Right cardiac atrium (tissue), 5 donors: ENCODE measurements around the gene DCXR. TPM values are rescaled to one million over a fixed set of nuclear protein-coding genes. Genes with fewer than 3 reads are reported as not detected.
A peak's percentile ranks its signal among the peaks of the same experiment; 100 is the strongest.

Source experiments
- ATAC-seq, 2 donors: fragments of 200-7000 bp; cut with Tn5 transposase; one replicate each; pipeline versions ENCODE4 v1.8.0 to v1.9.1; 2020; ENCODE audit warnings: moderate library complexity in 2 of 2, mild to moderate bottlenecking in 1 of 2
- DNase-seq, 3 donors: peaks; one replicate each; pipeline ENCODE4 v3.0.0-alpha.2; 2020
- H3K27ac ChIP-seq: one replicate; pipeline ENCODE4 v1.5.1; 2013; ENCODE audit warnings: mild to moderate bottlenecking, low read length, control low read depth, moderate library complexity
- H3K27me3 ChIP-seq: one replicate; pipeline ENCODE4 v1.6.1; 2013; ENCODE audit not compliant: control insufficient read depth, insufficient read depth
- H3K4me1 ChIP-seq: one replicate; pipeline ENCODE4 v1.6.1; 2013; ENCODE audit warnings: low read length; ENCODE audit not compliant: control insufficient read depth, insufficient read depth
- H3K4me3 ChIP-seq: one replicate; pipeline ENCODE4 v1.5.1; 2013; ENCODE audit warnings: low read length, control low read depth
- H3K9me3 ChIP-seq: one replicate; pipeline ENCODE4 v1.6.1; 2013; ENCODE audit warnings: low read length; ENCODE audit not compliant: control insufficient read depth
- WGBS: extraction: QIAGEN DNeasy Blood & Tissue Kit; methylation state at CpG from one replicate; pipeline ENCODE4 v1.1.7; 2013; 5-methylcytosine and 5-hydroxymethylcytosine counted together
- intact Hi-C, 4 donors: fragments of 100-400 bp; cut with DNase I; formaldehyde crosslinking; loops; one replicate each; pipeline versions ENCODE4 v1.11.0 to v1.14.0; 2022 to 2023
- polyA plus RNA-seq: library from polyadenylated mRNA; stranded (reverse); fragments of 200-250 nt; gene quantifications from one replicate; pipeline ENCODE4 v1.2.3, GENCODE V29; 2013
- total RNA-seq, 4 donors: library from RNA; stranded (reverse); fragmentation: NEBNext Ultra II Directional; extraction: Animal tissue kit (Norgen Biotek cat#: 25700); gene quantifications; one replicate each; pipeline ENCODE4 v1.2.1, GENCODE V29; 2021
- donor health status: healthy with polysubstance abuse.
- donor health status: DM: no; HTN: yes; CAD: no.
- donor health status: DM: no; HTN: no; CAD: no.
- donor health status: DM: no; HTN: yes; CAD: no; lungs with severe emphysema.
- donor health status: DM: yes; HTN: yes; CAD: no.

DCXR gene
- total and polyA plus RNA-seq, 5 donors: 127 to 196 (median 174) TPM

DNA sequence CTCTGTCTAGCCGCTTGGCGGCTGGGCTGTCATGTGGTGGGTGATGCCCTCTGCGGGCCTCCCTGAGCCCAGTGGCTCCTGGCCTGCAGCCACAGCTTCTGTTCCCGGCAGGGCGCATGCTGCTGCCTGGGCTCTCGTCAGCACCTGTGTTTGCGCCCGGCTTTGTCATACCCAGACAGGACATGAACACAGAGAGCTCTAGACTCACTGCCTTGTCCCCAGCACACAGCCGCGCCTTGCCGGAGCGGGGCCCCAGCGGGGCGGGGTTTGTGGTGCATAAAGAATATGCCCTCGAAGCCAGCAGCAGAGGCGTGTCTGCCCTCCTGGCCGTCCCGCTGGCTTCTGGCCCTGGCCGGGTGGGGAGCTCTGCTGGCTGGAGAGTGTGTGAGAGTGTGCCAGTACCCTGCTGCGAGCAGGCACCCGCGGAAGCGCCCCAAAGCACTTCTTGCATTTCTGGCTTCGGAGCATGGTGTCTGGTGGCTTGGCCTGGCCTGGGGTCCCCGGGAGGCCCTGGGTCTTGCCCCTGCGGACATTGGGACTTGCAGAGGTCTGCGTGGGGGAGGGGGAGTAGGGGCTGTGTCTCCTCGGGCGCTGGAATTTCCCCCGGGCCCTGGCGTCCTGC is 45.7 kb downstream of the DCXR start:
- intact Hi-C loops: no loop called here

DNA sequence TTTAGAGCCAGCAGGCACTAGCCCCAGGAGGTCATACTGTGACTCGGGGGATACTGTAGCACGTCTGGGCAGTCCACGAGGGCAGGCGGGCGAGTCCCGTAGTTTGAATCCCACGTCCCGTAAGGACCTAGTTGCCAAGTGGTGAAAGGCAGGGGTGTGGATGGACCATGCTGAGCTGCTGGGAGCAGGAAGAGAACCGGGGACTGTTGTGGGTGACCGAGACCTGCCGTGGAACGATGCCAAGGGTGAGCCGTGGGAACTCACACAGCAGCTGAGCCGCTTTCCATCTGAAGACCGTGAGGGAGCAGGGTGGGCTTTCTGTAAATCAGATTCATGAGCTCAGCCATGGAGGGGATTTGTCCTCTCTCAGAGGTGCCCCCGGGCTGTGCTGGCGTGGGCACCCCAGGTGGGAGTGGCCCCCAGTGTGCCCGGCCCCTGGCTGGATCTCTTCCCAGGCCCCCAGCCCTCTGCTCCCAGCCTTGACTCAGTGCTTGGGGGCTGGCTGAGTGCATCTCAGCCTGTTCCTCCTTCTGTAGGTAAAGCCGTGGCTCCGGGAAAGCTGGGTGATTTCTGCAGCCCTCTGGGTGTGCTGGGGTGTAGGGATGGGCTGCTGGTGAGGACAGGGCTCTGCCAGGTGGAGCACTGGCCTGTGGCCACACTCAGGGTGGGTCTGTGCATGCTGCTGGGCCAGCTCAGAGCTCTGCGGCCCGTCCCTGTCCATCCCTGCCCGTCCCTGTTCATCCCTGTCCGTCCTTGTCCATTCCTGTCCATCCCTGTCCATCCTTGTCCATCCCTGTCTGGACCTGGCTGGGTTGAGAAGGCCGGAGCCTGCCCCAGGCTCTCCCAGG is 46.4 kb downstream of the DCXR start:
- H3K9me3 ChIP-seq: no peaks in the 10 kb centered on the region
- no peak overlapping the region for H3K27ac ChIP-seq
- DNase-seq (peak in 1 of 3 donors; percentile 46), ATAC-seq (no peak)
- no peaks in the 10 kb centered on the region for H3K4me1 ChIP-seq
- intact Hi-C loops: no loop called here
- no peak overlapping the region for H3K4me3 ChIP-seq
- no peaks in the 10 kb centered on the region for H3K27me3 ChIP-seq
- 86% methylated on average over 25 of the region's 25 CpGs for WGBS

More for the DNA sequence above, 45.7 kb downstream of the DCXR start:
- Histone ChIP-seq H3K9me3 (no peaks in the 10 kb centered on the region), H3K4me3 (no peak overlapping the region), H3K27me3 (no peaks in the 10 kb centered on the region), H3K27ac (peak overlapping the region; percentile 28), H3K4me1 (no peaks in the 10 kb centered on the region)
- ATAC-seq (peak; percentile 71 to 81), DNase-seq (peak; percentile 77 to 86 (median 85))
- 45% methylated on average over 31 of the region's 31 CpGs for WGBS

DNA sequence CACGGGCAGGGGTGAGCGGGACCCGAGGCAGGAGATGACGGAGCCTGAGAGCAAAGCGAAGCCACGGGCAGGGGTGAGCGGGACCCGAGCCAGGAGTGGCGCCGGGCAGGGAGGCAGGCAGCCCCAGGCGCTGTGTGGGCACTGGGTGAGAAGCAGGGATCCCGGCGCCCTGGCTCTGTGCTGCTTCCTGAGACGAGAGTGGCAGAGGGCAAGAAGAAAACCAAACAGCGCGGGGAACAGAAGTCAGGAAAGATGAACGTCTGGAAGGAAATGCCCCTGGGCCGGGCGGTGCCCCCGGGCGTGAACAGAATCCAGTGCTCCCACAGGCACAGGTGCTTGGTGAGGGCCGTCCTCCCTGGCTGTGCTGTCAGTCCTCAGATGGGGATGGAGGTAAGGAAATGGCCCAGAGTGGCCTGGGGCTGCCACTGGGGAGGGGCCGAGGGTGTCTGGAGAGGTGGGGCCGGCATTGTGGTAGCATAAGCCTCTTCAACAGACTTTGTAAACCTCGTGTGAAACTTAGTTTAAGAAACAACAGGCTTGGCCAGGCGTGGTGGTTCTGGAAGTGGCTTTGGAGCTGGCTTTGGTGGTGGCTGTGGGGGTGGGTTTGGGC is 50.2 kb downstream of the DCXR start:
- Histone ChIP-seq H3K27ac (no peak overlapping the region), H3K4me3 (no peak overlapping the region), H3K9me3 (no peaks in the 10 kb centered on the region), H3K27me3 (no peaks in the 10 kb centered on the region), H3K4me1 (no peaks in the 10 kb centered on the region)
- no peak for DNase-seq
- 92% methylated on average over 26 of the region's 26 CpGs for WGBS
- ATAC-seq: no peak
- intact Hi-C loops: no loop called here

DNA sequence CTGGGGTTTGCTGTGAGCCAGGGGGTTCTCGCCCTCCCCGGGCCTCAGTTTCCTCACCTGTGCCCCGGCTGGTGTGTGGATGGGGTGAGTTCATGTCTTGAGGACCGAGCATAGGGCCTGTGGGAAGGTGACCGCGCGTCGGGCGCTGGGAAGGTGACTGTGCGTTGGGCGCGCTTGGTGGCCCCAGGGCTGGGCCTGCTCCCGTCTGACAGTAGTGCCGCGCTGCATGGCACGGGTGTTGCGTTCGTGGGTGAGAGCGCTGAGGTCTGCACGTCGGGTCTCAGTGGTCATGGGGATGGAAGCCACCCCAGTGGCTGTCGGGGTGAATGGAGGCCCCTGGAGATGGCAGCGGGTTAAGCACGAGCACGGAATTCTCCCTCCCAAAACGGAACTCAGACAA is 50.9 kb downstream of the DCXR start:
- Histone ChIP-seq H3K27me3 (no peaks in the 10 kb centered on the region), H3K27ac (no peak overlapping the region), H3K9me3 (no peaks in the 10 kb centered on the region), H3K4me1 (no peaks in the 10 kb centered on the region), H3K4me3 (no peak overlapping the region)
- intact Hi-C loops: no loop called here
- WGBS: 97% methylated on average over 26 of the region's 26 CpGs
- DNase-seq (no peak), ATAC-seq (no peak)

Other genes starting within 250 kb of the DCXR start
- not detected for gene GCGR, start 233.5 kb downstream of the DCXR start, total RNA-seq
- not detected for gene GCGR, start 233.5 kb downstream of the DCXR start, polyA plus RNA-seq
- 100 to 1,000 TPM in 2 of 4 donors, 10 to 100 TPM in 2; 88.1 to 120 (median 96.5) TPM for gene MCRIP1, start 204.4 kb downstream of the DCXR start, total RNA-seq
- gene MCRIP1, start 204.4 kb downstream of the DCXR start, polyA plus RNA-seq: 146 TPM
- gene PPP1R27, start 202.6 kb downstream of the DCXR start, total RNA-seq: under 1 TPM in 1 of 4 donors, not detected in 3; 0.85 TPM
- not detected for gene PPP1R27, start 202.6 kb downstream of the DCXR start, polyA plus RNA-seq
- gene P4HB, start 177.2 kb downstream of the DCXR start, total RNA-seq: 100 to 1,000 TPM; 272 to 375 (median 350) TPM
- 278 TPM for gene P4HB, start 177.2 kb downstream of the DCXR start, polyA plus RNA-seq
- gene ARHGDIA, start 166.4 kb downstream of the DCXR start, total RNA-seq: 100 to 1,000 TPM; 113 to 217 (median 142) TPM
- 101 TPM for gene ARHGDIA, start 166.4 kb downstream of the DCXR start, polyA plus RNA-seq
- 10 to 100 TPM; 32.5 to 46.2 (median 39.1) TPM for gene ALYREF, start 146.1 kb downstream of the DCXR start, total RNA-seq
- gene ALYREF, start 146.1 kb downstream of the DCXR start, polyA plus RNA-seq: 18.9 TPM
- 100 to 1,000 TPM; 135 to 167 (median 148) TPM for gene ANAPC11, start 146.0 kb downstream of the DCXR start, total RNA-seq
- gene ANAPC11, start 146.0 kb downstream of the DCXR start, polyA plus RNA-seq: 338 TPM
- under 1 TPM; 0.14 to 0.53 (median 0.29) TPM for gene NPB, start 135.5 kb downstream of the DCXR start, total RNA-seq
- 0.32 TPM for gene NPB, start 135.5 kb downstream of the DCXR start, polyA plus RNA-seq
- 10 to 100 TPM; 16.7 to 24.8 (median 18.6) TPM for gene PCYT2, start 126.3 kb downstream of the DCXR start, total RNA-seq
- gene PCYT2, start 126.3 kb downstream of the DCXR start, polyA plus RNA-seq: 28.5 TPM
- 10 to 100 TPM in 1 of 4 donors, 1 to 10 TPM in 3; 7.6 to 10.1 (median 8.9) TPM for gene SIRT7, start 119.5 kb downstream of the DCXR start, total RNA-seq
- 7.3 TPM for gene SIRT7, start 119.5 kb downstream of the DCXR start, polyA plus RNA-seq
- 10 to 100 TPM; 16.6 to 28.9 (median 26.0) TPM for gene MAFG, start 110.0 kb downstream of the DCXR start, total RNA-seq
- gene MAFG, start 110.0 kb downstream of the DCXR start, polyA plus RNA-seq: 18.4 TPM
- gene PYCR1, start 100.4 kb downstream of the DCXR start, total RNA-seq: 1 to 10 TPM; 2.7 to 8.5 (median 6.7) TPM
- 4.3 TPM for gene PYCR1, start 100.4 kb downstream of the DCXR start, polyA plus RNA-seq
- gene MYADML2, start 90.5 kb downstream of the DCXR start, total RNA-seq: 1 to 10 TPM in 2 of 4 donors, under 1 TPM in 1, not detected in 1; 0.51 to 1.9 (median 1.4) TPM
- gene MYADML2, start 90.5 kb downstream of the DCXR start, polyA plus RNA-seq: 1.2 TPM
- not detected for gene NOTUM, start 76.5 kb downstream of the DCXR start, total RNA-seq
- 0.05 TPM for gene NOTUM, start 76.5 kb downstream of the DCXR start, polyA plus RNA-seq
- 10 to 100 TPM; 16.6 to 28.9 (median 21.6) TPM for gene ASPSCR1, start 60.1 kb downstream of the DCXR start, total RNA-seq
- gene ASPSCR1, start 60.1 kb downstream of the DCXR start, polyA plus RNA-seq: 20.1 TPM
- 10 to 100 TPM; 20.1 to 28.6 (median 26.0) TPM for gene CENPX, start 14.8 kb downstream of the DCXR start, total RNA-seq
- 31.2 TPM for gene CENPX, start 14.8 kb downstream of the DCXR start, polyA plus RNA-seq
- gene LRRC45, start 14.4 kb downstream of the DCXR start, total RNA-seq: 1 to 10 TPM; 3.2 to 6.7 (median 6.0) TPM
- gene LRRC45, start 14.4 kb downstream of the DCXR start, polyA plus RNA-seq: 4.9 TPM
- 1 to 10 TPM; 1.0 to 2.0 (median 1.5) TPM for gene RAC3, start 6.0 kb downstream of the DCXR start, total RNA-seq
- 2.4 TPM for gene RAC3, start 6.0 kb downstream of the DCXR start, polyA plus RNA-seq
- 10 to 100 TPM; 19.0 to 25.1 (median 20.2) TPM for gene RFNG, start 14.1 kb upstream of the DCXR start, total RNA-seq
- gene RFNG, start 14.1 kb upstream of the DCXR start, polyA plus RNA-seq: 25.4 TPM
- 10 to 100 TPM; 87.1 to 93.7 (median 90.6) TPM for gene GPS1, start 14.2 kb upstream of the DCXR start, total RNA-seq
- 75.1 TPM for gene GPS1, start 14.2 kb upstream of the DCXR start, polyA plus RNA-seq
- gene DUS1L, start 28.1 kb upstream of the DCXR start, total RNA-seq: 10 to 100 TPM; 51.3 to 63.1 (median 58.4) TPM
- 82.1 TPM for gene DUS1L, start 28.1 kb upstream of the DCXR start, polyA plus RNA-seq
- 10 to 100 TPM; 14.3 to 71.8 (median 23.4) TPM for gene FASN, start 60.5 kb upstream of the DCXR start, total RNA-seq
- 86.3 TPM for gene FASN, start 60.5 kb upstream of the DCXR start, polyA plus RNA-seq
- 10 to 100 TPM; 14.8 to 17.3 (median 16.5) TPM for gene CCDC57, start 175.1 kb upstream of the DCXR start, total RNA-seq
- 12.1 TPM for gene CCDC57, start 175.1 kb upstream of the DCXR start, polyA plus RNA-seq
- gene SLC16A3, start 191.3 kb upstream of the DCXR start, total RNA-seq: 10 to 100 TPM; 13.6 to 23.7 (median 18.0) TPM
- gene SLC16A3, start 191.3 kb upstream of the DCXR start, polyA plus RNA-seq: 18.8 TPM
- gene CSNK1D, start 236.0 kb upstream of the DCXR start, total RNA-seq: 10 to 100 TPM; 68.8 to 81.7 (median 77.4) TPM
- 61.7 TPM for gene CSNK1D, start 236.0 kb upstream of the DCXR start, polyA plus RNA-seq